Kidney capillary endothelial cell (primary cell): ENCODE results near the gene ALLC.
"Not testable (repeated sequence)": the region's sequence is repeated elsewhere in the genome, so short reads cannot be mapped to it uniquely, and the experiment has no call there.

Experiments
- DNase-seq: peaks from one replicate; pipeline ENCODE4 v3.0.0-alpha.2; 2018; ENCODE audit warnings: low spot score

The ALLC gene

GRCh38 chr2:3657881-3658280, at the start of gene ALLC:
Gene ALLC, plus strand, starts transcription at chr2:3658200. Its CDS starts 12,958 bp downstream, at chr2:3671158.
- no peak for DNase-seq

GRCh38 chr2:3608373-3609278, 49.4 kb upstream of the ALLC start:
- DNase-seq = no peak

- DNase-seq = not testable (repeated sequence)
Observed at GRCh38 chr2:3609279-3609673, 48.7 kb upstream of the ALLC start.

- DNase-seq = no peak
Observed at GRCh38 chr2:3610415-3610814, 47.6 kb upstream of the ALLC start.

GRCh38 chr2:3610881-3611505, 47.0 kb upstream of the ALLC start:
- DNase-seq = no peak

DNA sequence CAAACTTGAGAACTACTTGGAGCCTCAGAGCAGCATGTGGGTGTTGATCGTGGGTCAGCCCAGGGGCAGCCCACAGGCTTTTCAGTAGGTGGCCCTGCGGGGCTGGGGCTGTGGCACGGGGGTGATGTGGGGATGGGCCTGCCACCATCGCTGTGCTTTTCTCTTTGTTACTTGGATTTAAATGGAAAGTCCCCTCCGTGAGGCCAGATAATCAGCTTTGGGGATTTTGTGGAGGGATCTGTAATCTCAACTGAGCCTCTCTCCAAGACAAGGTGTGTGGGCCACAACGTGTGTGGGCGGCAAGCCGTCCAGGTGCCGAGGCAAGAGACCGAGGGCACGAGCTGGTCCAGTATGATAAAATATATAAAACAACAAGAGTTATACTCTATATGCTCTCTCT, 46.4 kb upstream of the ALLC start:
- no peak for DNase-seq

GRCh38 chr2:3612639-3613523, 45.1 kb upstream of the ALLC start:
- DNase-seq = no peak

GRCh38 chr2:3613524-3613905, 44.5 kb upstream of the ALLC start:
- no peak for DNase-seq

GRCh38 chr2:3614743-3615142, 43.3 kb upstream of the ALLC start:
- not testable (repeated sequence) for DNase-seq

- DNase-seq = not testable (repeated sequence)
Observed at GRCh38 chr2:3615541-3616200, 42.3 kb upstream of the ALLC start.

DNA sequence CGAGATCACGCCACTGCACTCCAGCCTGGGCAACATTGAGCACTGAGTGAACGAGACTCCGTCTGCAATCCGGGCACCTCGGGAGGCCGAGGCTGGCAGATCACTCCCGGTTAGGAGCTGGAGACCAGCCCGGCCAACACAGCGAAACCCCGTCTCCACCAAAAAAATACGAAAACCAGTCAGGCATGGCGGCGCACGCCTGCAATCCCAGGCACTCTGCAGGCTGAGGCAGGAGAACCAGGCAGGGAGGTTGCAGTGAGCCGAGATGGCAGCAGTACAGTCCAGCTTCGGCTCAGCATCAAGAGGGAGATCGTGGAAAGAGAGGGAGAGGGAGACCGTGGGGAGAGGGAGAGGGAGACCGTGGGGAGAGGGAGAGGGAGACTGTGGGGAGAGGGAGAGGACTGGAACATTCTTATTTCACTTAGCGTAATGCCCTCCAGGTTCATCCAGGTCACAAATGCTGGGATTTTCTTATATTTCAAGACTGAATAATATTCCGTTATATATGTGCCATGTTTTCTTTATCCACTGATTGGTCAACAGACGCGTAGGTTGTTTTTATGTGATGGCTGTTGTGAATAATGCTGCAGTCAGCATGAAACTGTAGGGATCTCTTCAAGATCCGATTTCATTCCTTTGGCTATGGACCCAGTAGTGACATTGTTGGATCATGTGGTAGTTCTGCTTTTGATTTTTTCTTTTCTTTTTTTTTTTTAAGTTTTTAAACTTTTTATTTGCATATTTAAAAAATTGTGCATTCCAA, 41.4 kb upstream of the ALLC start:
- DNase-seq = not testable (repeated sequence)

DNA sequence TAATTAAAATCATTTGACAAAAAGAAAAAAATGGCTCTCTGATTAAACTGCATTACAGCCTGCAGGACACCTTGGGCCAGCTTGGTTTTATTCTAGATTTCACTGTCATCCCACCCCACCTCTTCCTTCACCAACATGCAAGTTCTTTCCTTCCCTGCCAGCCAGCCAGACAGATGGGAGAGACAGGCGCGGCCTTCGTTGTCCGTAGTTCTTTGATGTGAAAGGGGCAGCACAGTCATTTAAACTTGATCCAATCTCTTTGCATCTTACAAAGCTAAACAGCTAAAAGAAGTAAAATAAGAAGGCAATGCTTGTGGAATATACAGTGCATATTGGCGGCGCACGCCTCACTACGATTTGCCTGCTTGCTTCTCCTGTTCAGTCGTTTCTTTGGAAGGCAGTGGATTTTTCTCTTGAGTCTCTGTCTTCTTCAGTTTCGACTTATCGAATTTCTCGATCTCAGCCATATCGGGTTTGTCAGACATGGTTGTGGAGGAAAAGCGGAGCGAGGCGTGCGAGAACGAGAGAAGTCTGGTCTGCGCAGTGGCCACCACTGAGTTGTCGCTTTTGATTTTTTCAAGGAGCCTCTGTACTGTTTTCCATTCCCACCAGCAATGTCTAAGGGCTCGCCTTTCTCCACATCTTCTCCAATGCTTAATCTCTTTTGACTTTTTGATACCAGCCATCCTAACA, 40.7 kb upstream of the ALLC start:
- DNase-seq = no peak

- no peak for DNase-seq
Observed at GRCh38 chr2:3618367-3618766, 39.6 kb upstream of the ALLC start.

- no peak for DNase-seq
Observed at GRCh38 chr2:3619033-3619432, 39.0 kb upstream of the ALLC start.

- DNase-seq = not testable (repeated sequence)
Observed at GRCh38 chr2:3619661-3620060, 38.3 kb upstream of the ALLC start.

- DNase-seq = no peak
Observed at GRCh38 chr2:3620834-3621233, 37.2 kb upstream of the ALLC start.

DNA sequence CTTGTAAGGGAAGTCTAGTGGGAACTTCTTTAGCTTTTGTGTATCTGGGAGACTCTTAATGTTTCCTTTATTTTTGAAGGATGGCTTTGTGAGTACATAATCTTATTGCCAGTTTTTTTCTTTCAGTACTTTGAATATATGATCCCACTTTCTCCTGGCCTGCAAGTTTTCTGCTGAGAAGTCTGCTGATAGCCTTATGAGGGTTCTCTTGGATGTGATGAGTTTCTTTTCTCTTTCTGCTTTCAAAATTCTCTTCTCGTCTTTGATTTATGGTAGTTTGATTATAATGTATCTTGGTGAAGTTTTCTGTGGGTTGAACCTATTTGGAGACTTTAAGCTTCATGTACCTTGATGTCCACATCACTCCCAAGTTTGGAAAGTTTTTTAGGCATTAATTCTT, 35.0 kb upstream of the ALLC start:
- no peak for DNase-seq

GRCh38 chr2:3624059-3624794, 33.8 kb upstream of the ALLC start:
- no peak for DNase-seq

- DNase-seq = no peak
Observed at GRCh38 chr2:3625186-3625585, 32.8 kb upstream of the ALLC start.
